H1 (cell line): ENCODE results near the gene ARHGEF39.
A peak's percentile ranks its signal among the peaks of the same experiment; 100 is the strongest.
"Not testable (repeated sequence)": the region's sequence is repeated elsewhere in the genome, so short reads cannot be mapped to it uniquely, and the experiment has no call there.

Experiments used
- ASH2L ChIP-seq: fragments of 200-600, 300-600 bp; sonication (generic); IDR thresholded peaks from one replicate; pipeline ENCODE4 v1.7.1; 2017; ENCODE audit warnings: low read length
- ATF2 ChIP-seq: IDR thresholded peaks from 2 replicates; pipeline ENCODE4 v1.6.1; 2012; ENCODE audit warnings: low read length, inconsistent platforms
- CTCF ChIP-seq, 3 experiments: IDR thresholded peaks; 1 replicate in 2 of 3; 2 replicates in 1 of 3; pipeline versions ENCODE4 v1.5.1 to v1.6.1; 2011; ENCODE audit warnings: low read length in 3 of 3, mild to moderate bottlenecking in 3 of 3, inconsistent platforms in 2 of 3, low read depth in 1 of 3, moderate library complexity in 1 of 3; ENCODE audit not compliant: insufficient read depth in 1 of 3; ENCODE audit errors: control extremely low read depth in 1 of 3
- EP300 ChIP-seq, 2 experiments: IDR thresholded peaks; 1 replicate in 1 of 2; 2 replicates in 1 of 2; pipeline ENCODE4 v1.6.1; 2011 to 2012; ENCODE audit warnings: low read depth in 2 of 2, low read length in 2 of 2, mild to moderate bottlenecking in 2 of 2, borderline replicate concordance in 1 of 2, inconsistent platforms in 1 of 2, moderate library complexity in 1 of 2
- EZH2 ChIP-seq: fragments of 200-600 bp; sonication (generic); IDR thresholded peaks from 2 replicates; pipeline ENCODE4 v1.7.1; 2012; ENCODE audit warnings: low read depth, mild to moderate bottlenecking, moderate library complexity, low read length, inconsistent platforms; ENCODE audit not compliant: severe bottlenecking
- JUND ChIP-seq: IDR thresholded peaks from 2 replicates; pipeline ENCODE4 v1.6.1; 2011; ENCODE audit warnings: mild to moderate bottlenecking, improper control_type of control experiment, low read length
- NRF1 ChIP-seq: IDR thresholded peaks from 2 replicates; pipeline ENCODE4 v1.6.1; 2011; ENCODE audit warnings: mild to moderate bottlenecking, low read depth, low read length, improper control_type of control experiment
- RNF2 ChIP-seq: fragments of 200-900, 300-1000 bp; sonication (generic); IDR thresholded peaks from 2 replicates; pipeline ENCODE4 v1.7.1; 2016; ENCODE audit warnings: borderline replicate concordance, low read depth, mild to moderate bottlenecking, antibody characterized with exemption, low read length; ENCODE audit not compliant: poor library complexity, severe bottlenecking; ENCODE audit errors: missing control alignments
- SRF ChIP-seq: IDR thresholded peaks from 2 replicates; pipeline ENCODE4 v1.6.1; 2011; ENCODE audit warnings: mild to moderate bottlenecking, low read depth, low read length, moderate library complexity
- TCF12 ChIP-seq: IDR thresholded peaks from 2 replicates; pipeline ENCODE4 v1.6.1; 2011; ENCODE audit warnings: low read depth, mild to moderate bottlenecking, low read length
- YY1 ChIP-seq: IDR thresholded peaks from 2 replicates; pipeline ENCODE4 v1.6.1; 2011; ENCODE audit warnings: low read depth, mild to moderate bottlenecking, low read length
- TF ChIP-seq, protein P1 (sequence below): IDR thresholded peaks from 2 replicates; pipeline ENCODE4 v1.6.1; 2012; ENCODE audit warnings: inconsistent platforms

DNA sequence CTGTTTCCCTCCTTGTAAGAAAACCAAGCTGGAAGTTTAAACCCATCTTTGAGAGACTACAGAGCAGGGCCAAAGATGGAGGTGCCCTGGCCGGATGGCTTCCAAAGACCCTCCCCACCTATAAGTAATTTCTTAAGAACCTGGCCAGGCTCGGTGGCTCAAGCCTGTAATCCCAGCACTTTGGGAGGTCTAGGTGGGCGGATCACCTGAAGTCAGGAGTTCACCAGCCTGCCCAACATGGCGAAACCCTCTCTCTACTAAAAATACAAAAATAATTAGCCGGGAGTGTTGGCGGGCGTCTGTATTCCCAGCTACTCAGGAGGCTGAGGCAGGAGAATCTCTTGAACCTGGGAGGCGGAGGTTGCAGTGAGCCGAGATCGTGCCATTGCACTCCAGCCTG is 19.3 kb downstream of the ARHGEF39 start:
- TF ChIP-seq JUND; RNF2; CTCF (IDR thresholded peaks at IDR 0.05; ENCODE audit: control extremely low read depth in 1 of 3, insufficient read depth in 1 of 3, low read depth in 1 of 3, low read length in 3 of 3); ASH2L; EP300 (IDR thresholded peaks at IDR 0.05; ENCODE audit: borderline replicate concordance in 1 of 2, low read depth in 2 of 2, low read length in 2 of 2); EZH2; TCF12; SRF; NRF1; ATF2: not testable (repeated sequence)
- TF ChIP-seq, protein P1, sequence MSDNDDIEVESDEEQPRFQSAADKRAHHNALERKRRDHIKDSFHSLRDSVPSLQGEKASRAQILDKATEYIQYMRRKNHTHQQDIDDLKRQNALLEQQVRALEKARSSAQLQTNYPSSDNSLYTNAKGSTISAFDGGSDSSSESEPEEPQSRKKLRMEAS, result not testable (repeated sequence)
- peak; percentile 19; the same call in 1 of the 2 replicates for TF ChIP-seq YY1
